ENCODE data around the gene STARD7. TPM values are rescaled to one million over a fixed set of nuclear protein-coding genes. Genes with fewer than 3 reads are reported as not detected.
A peak's percentile ranks its signal among the peaks of the same experiment; 100 is the strongest.

STARD7 gene
- total and polyA plus RNA-seq, 9 of the 15 experiments (the other 6 are each of a cell fraction or from before 2014, with no cell fraction given): 90.9 to 196 (median 145) TPM

DNA sequence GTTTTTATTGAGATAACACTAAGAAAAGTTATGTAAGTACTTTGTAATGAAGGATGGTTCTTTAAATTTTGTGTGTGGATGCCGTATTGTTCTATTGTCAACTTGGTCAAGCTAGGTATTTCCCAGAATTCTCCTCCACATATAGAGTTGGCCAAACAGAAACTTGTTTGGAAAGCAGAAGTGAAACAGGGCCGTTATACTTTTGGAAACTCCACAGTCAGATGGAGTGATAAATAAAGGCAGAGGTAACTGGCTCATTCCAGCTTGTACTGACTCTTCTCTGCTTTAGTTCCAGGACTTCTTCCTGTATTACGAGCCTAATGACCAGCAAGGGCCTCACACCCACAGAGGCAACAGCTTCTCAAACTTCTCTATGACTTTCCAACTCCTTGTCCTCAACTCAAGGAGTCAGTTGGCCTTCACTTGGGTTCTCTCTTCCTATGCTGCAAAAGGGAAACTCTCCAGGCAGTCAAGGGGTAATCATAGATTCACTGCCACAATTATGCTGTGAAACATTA is 16.4 kb upstream of the STARD7 start (continued):
- TF ChIP-seq, protein P1, sequence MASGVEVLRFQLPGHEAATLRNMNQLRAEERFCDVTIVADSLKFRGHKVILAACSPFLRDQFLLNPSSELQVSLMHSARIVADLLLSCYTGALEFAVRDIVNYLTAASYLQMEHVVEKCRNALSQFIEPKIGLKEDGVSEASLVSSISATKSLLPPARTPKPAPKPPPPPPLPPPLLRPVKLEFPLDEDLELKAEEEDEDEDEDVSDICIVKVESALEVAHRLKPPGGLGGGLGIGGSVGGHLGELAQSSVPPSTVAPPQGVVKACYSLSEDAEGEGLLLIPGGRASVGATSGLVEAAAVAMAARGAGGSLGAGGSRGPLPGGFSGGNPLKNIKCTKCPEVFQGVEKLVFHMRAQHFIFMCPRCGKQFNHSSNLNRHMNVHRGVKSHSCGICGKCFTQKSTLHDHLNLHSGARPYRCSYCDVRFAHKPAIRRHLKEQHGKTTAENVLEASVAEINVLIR (CRISPR knock-in tag; IDR thresholded peaks at IDR 0.05): no peak
- TF ChIP-seq, protein P2, sequence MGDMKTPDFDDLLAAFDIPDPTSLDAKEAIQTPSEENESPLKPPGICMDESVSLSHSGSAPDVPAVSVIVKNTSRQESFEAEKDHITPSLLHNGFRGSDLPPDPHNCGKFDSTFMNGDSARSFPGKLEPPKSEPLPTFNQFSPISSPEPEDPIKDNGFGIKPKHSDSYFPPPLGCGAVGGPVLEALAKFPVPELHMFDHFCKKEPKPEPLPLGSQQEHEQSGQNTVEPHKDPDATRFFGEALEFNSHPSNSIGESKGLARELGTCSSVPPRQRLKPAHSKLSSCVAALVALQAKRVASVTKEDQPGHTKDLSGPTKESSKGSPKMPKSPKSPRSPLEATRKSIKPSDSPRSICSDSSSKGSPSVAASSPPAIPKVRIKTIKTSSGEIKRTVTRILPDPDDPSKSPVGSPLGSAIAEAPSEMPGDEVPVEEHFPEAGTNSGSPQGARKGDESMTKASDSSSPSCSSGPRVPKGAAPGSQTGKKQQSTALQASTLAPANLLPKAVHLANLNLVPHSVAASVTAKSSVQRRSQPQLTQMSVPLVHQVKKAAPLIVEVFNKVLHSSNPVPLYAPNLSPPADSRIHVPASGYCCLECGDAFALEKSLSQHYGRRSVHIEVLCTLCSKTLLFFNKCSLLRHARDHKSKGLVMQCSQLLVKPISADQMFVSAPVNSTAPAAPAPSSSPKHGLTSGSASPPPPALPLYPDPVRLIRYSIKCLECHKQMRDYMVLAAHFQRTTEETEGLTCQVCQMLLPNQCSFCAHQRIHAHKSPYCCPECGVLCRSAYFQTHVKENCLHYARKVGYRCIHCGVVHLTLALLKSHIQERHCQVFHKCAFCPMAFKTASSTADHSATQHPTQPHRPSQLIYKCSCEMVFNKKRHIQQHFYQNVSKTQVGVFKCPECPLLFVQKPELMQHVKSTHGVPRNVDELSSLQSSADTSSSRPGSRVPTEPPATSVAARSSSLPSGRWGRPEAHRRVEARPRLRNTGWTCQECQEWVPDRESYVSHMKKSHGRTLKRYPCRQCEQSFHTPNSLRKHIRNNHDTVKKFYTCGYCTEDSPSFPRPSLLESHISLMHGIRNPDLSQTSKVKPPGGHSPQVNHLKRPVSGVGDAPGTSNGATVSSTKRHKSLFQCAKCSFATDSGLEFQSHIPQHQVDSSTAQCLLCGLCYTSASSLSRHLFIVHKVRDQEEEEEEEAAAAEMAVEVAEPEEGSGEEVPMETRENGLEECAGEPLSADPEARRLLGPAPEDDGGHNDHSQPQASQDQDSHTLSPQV (IDR thresholded peaks at IDR 0.05): peak; percentile 96
- TF ChIP-seq TCF7L2 (IDR thresholded peaks at IDR 0.05; ENCODE audit: low read depth, low read length) (no peak), CTBP1 (IDR thresholded peaks at IDR 0.05; ENCODE audit: borderline replicate concordance) (peak; percentile 14; the same call in 1 of the 2 replicates), KDM4B (IDR thresholded peaks at IDR 0.05; ENCODE audit: borderline replicate concordance in 2 of 2, low read depth in 1 of 2) (no peak), ZNF311 (CRISPR knock-in tag; IDR thresholded peaks at IDR 0.05) (peak; percentile 72; the same call in 1 of the 2 replicates), KLF1 (tag; IDR thresholded peaks at IDR 0.05) (no peak), ZNF354B (CRISPR knock-in tag; IDR thresholded peaks at IDR 0.05) (peak; percentile 78), TOE1 (IDR thresholded peaks at IDR 0.05; ENCODE audit: borderline replicate concordance) (no peak), TOE1 (CRISPR knock-in tag; IDR thresholded peaks at IDR 0.05; ENCODE audit: borderline replicate concordance, low read depth) (no peak), GTF2E2 (tag; IDR thresholded peaks at IDR 0.05) (no peak), TAF7 (tag; IDR thresholded peaks at IDR 0.05) (peak; percentile 62; the same call in 1 of the 2 replicates), ZKSCAN3 (CRISPR knock-in tag; IDR thresholded peaks at IDR 0.05) (no peak), FOXJ2 (tag; IDR thresholded peaks at IDR 0.05) (no peak), HNRNPK (IDR thresholded peaks at IDR 0.05; ENCODE audit: low read depth, low read length, poor library complexity, severe bottlenecking) (no peak), RBFOX2 (IDR thresholded peaks at IDR 0.05; ENCODE audit: low read depth, low read length) (0 out of 2 replicates have a peak, but pooled peaks have one; percentile 19), BCOR (IDR thresholded peaks at IDR 0.05) (peak; percentile 63; the same call in 1 of the 2 replicates)
- TF ChIP-seq, protein P3, sequence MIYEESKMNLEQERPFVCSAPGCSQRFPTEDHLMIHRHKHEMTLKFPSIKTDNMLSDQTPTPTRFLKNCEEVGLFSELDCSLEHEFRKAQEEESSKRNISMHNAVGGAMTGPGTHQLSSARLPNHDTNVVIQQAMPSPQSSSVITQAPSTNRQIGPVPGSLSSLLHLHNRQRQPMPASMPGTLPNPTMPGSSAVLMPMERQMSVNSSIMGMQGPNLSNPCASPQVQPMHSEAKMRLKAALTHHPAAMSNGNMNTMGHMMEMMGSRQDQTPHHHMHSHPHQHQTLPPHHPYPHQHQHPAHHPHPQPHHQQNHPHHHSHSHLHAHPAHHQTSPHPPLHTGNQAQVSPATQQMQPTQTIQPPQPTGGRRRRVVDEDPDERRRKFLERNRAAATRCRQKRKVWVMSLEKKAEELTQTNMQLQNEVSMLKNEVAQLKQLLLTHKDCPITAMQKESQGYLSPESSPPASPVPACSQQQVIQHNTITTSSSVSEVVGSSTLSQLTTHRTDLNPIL (CRISPR knock-in tag; IDR thresholded peaks at IDR 0.05): no peak
- TF ChIP-seq, protein P4, sequence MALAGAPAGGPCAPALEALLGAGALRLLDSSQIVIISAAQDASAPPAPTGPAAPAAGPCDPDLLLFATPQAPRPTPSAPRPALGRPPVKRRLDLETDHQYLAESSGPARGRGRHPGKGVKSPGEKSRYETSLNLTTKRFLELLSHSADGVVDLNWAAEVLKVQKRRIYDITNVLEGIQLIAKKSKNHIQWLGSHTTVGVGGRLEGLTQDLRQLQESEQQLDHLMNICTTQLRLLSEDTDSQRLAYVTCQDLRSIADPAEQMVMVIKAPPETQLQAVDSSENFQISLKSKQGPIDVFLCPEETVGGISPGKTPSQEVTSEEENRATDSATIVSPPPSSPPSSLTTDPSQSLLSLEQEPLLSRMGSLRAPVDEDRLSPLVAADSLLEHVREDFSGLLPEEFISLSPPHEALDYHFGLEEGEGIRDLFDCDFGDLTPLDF (CRISPR knock-in tag; IDR thresholded peaks at IDR 0.05): no peak
- TF ChIP-seq, protein P5, sequence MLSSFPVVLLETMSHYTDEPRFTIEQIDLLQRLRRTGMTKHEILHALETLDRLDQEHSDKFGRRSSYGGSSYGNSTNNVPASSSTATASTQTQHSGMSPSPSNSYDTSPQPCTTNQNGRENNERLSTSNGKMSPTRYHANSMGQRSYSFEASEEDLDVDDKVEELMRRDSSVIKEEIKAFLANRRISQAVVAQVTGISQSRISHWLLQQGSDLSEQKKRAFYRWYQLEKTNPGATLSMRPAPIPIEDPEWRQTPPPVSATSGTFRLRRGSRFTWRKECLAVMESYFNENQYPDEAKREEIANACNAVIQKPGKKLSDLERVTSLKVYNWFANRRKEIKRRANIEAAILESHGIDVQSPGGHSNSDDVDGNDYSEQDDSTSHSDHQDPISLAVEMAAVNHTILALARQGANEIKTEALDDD (IDR thresholded peaks at IDR 0.05): no peak

Measured in K562 (cell line).